H1 (cell line): ENCODE measurements around the gene GSE1. TPM values are rescaled to one million over a fixed set of nuclear protein-coding genes. Genes with fewer than 3 reads are reported as not detected.

Experiments
- CBX8 ChIP-seq: fragments of 300-800, 300-1000 bp; sonication (generic); IDR thresholded peaks from 2 replicates; pipeline ENCODE4 v1.7.1; 2016; ENCODE audit warnings: low read depth, low read length, borderline replicate concordance
- FOSL1 ChIP-seq: IDR thresholded peaks from 2 replicates; pipeline ENCODE4 v1.6.1; 2011; ENCODE audit warnings: mild to moderate bottlenecking, low read depth, low read length, moderate library complexity; ENCODE audit not compliant: insufficient read depth
- TAF1 ChIP-seq: IDR thresholded peaks from 2 replicates; pipeline ENCODE4 v1.6.1; 2011; ENCODE audit warnings: mild to moderate bottlenecking, low read depth, low read length
- TEAD4 ChIP-seq: IDR thresholded peaks from 2 replicates; pipeline ENCODE4 v1.6.1; 2012; ENCODE audit warnings: low read depth, low read length, inconsistent platforms, mixed read lengths
- USF2 ChIP-seq: IDR thresholded peaks from 2 replicates; pipeline ENCODE4 v1.6.1; 2011; ENCODE audit warnings: low read length, improper control_type of control experiment
- YY1 ChIP-seq: IDR thresholded peaks from 2 replicates; pipeline ENCODE4 v1.6.1; 2011; ENCODE audit warnings: low read depth, mild to moderate bottlenecking, low read length
- polyA plus RNA-seq, 7 experiments: library from polyadenylated mRNA; depleted of rRNA in 3 of 7; stranded (reverse) in 5 of 7; unstranded in 2 of 7; fragments of >200 nt in 5 of 7; fragments of 200-250 nt in 2 of 7; gene quantifications; 1 replicate in 5 of 7; 2 replicates in 1 of 7; 4 replicates in 1 of 7; pipeline versions ENCODE4 v1.2.1 to v1.2.3, GENCODE V29; 2011 to 2013; ENCODE audit warnings: missing spikeins in 2 of 7, mixed read lengths in 2 of 7
- total RNA-seq: library from RNA; stranded (reverse); fragmentation: NEBNext Ultra II Directional; extraction: Animal tissue kit (Norgen Biotek cat#: 25700); gene quantifications from 2 replicates; pipeline ENCODE4 v1.2.1, GENCODE V29; 2021

Gene GSE1
- total and polyA plus RNA-seq, 2 of the 8 experiments (the other 6 are each of a cell fraction or from before 2014, with no cell fraction given), result 26.0 to 65.6 TPM

GRCh38 chr16:85670840-85671239 lies 57.7 kb downstream of the GSE1 start (continued):
- no peak for TF ChIP-seq YY1
- TF ChIP-seq USF2, result no peak
- no peak for TF ChIP-seq FOSL1
- no peak for TF ChIP-seq CBX8
- no peak for TF ChIP-seq TEAD4
- TF ChIP-seq TAF1, result no peak
- TF ChIP-seq, all 59 proteins: peak for 0
